Stimulated activated naive CD8-positive, alpha-beta T cell treated with anti-CD3 and anti-CD28 coated beads, Interleukin-15, amount 100 ng/mL, for 72 hours (primary cell): ENCODE measurements around the gene BPTF.
"Not testable (repeated sequence)": the region's sequence is repeated elsewhere in the genome, so short reads cannot be mapped to it uniquely, and the experiment has no call there.

Source experiments
- ATAC-seq: fragments of 150-1000 bp; cut with Tn5 transposase; 2 replicates; pipeline ENCODE4 v1.10.0; 2021; ENCODE audit warnings: mild to moderate bottlenecking, moderate library complexity
- DNase-seq, 2 donors: peaks; one replicate each; pipeline ENCODE4 v3.0.0; 2021 to 2022
- H3K27ac Mint-ChIP-seq, 2 donors: one replicate each; pipeline ENCODE4 v1.8.0; 2022; ENCODE audit warnings: mild to moderate bottlenecking in 2 of 2, mixed read lengths in 2 of 2, moderate library complexity in 2 of 2
- H3K27me3 Mint-ChIP-seq: one replicate; pipeline ENCODE4 v1.8.0; 2022; ENCODE audit warnings: mixed read lengths
- H3K4me1 Mint-ChIP-seq: one replicate; pipeline ENCODE4 v1.8.0; 2022; ENCODE audit warnings: mild to moderate bottlenecking, mixed read lengths
- H3K4me3 Mint-ChIP-seq, 2 donors: one replicate each; pipeline ENCODE4 v1.8.0; 2022; ENCODE audit warnings: mild to moderate bottlenecking in 2 of 2, mixed read lengths in 2 of 2, moderate library complexity in 1 of 2
- H3K9me3 Mint-ChIP-seq, 2 donors: one replicate each; pipeline ENCODE4 v1.8.0; 2022; ENCODE audit warnings: mixed read lengths in 2 of 2

Gene BPTF

DNA sequence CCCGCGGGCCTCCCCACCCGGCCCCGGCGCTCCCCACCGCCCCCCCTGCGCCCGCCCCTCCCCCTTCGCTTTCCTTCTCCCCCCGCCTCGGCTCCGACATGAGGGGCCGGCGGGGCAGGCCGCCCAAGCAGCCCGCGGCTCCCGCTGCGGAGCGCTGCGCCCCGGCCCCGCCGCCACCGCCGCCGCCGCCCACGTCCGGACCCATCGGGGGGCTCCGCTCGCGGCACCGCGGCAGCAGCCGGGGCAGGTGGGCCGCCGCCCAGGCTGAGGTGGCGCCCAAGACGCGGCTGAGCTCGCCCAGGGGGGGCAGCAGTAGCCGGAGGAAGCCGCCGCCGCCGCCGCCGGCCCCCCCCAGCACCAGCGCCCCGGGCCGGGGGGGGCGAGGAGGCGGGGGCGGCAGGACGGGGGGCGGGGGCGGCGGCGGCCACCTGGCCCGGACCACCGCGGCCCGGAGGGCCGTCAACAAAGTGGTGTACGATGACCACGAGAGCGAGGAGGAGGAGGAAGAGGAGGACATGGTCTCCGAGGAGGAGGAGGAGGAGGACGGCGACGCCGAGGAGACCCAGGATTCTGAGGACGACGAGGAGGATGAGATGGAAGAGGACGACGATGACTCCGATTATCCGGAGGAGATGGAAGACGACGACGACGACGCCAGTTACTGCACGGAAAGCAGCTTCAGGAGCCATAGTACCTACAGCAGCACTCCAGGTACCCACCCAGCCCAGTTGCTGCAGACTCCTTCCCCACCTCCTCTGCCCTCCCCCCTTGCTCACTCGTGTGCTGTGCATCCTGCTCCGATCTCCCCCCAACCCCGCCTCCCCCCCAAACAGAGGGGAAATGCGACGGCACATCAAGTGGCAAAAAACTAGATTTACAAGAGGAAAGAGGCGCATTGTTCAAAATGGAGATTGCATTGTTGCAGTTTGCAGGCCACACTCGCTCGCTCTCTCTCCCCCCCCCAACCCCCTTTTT is 611 bp downstream of the BPTF start:
- ATAC-seq (peak; percentile 65), DNase-seq (peak; percentile 73 to 74)
- Mint-ChIP-seq H3K4me3 (peak overlapping the region; percentile 91 to 93), H3K4me1 (peaks cover 33% of the 10 kb centered on the region), H3K27ac (peak overlapping the region; percentile 94 to 96)
- H3K9me3 Mint-ChIP-seq, H3K27me3 Mint-ChIP-seq: not testable (repeated sequence)

DNA sequence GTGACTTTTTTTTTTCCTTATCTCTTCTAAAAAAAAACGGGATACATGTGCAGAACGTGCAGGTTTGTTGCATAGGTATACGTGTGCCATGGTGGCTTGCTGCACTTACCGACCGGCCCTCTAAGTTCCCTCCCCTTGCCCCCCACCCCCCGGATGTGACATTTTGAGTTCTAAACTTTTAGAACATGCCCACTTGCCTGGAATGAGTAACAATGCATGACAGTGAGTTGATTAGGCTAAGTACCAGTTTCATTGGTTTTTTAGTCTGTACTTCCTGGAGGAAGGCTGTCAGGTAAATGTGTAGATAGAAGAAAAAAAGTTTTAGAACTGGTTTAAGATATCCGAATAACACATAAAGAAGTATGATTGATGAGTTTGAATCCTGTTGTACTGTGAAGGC is 4.0 kb downstream of the BPTF start:
- ATAC-seq (peak; percentile 51), DNase-seq (peak; percentile 18 to 35)
- Mint-ChIP-seq H3K4me3 (peak overlapping the region; percentile 80 to 91), H3K27me3 (no peaks in the 10 kb centered on the region), H3K27ac (peak overlapping the region in 1 of 2 donors; percentile 27), H3K4me1 (peaks cover 55% of the 10 kb centered on the region), H3K9me3 (no peaks in the 10 kb centered on the region)

DNA sequence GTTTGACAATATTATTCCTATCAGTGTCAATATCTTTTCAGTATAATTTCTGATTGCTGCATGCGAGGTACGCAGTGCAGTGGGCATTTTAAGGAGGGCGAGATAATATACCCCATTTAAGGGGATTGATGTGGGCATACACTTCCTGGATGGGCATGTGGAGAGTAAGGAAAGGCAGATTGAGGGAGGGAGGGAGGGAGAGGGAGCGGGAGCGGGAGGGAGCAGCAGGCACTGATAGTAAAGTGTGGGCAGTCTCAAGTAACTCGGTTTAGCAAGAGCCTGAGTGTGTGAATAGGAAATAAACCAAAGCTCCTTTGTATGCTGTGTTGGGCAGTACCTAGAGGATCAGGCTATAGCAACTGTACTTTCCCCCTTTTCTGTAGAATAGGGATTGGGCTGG is 5.1 kb downstream of the BPTF start:
- DNase-seq (no peak), ATAC-seq (no peak)
- no peaks in the 10 kb centered on the region for H3K27me3 Mint-ChIP-seq
- peaks cover 61% of the 10 kb centered on the region for H3K4me1 Mint-ChIP-seq
- no peaks in the 10 kb centered on the region for H3K9me3 Mint-ChIP-seq
- no peak overlapping the region for H3K27ac Mint-ChIP-seq
- peak overlapping the region in 1 of 2 donors; percentile 36 for H3K4me3 Mint-ChIP-seq

- H3K27ac Mint-ChIP-seq, result no peak overlapping the region
- ATAC-seq (no peak), DNase-seq (no peak)
- no peaks in the 10 kb centered on the region for H3K9me3 Mint-ChIP-seq
- H3K4me3 Mint-ChIP-seq, result no peak overlapping the region
- no peaks in the 10 kb centered on the region for H3K27me3 Mint-ChIP-seq
- H3K4me1 Mint-ChIP-seq, result peaks cover 70% of the 10 kb centered on the region
Observed at GRCh38 chr17:67831268-67831667, 6.0 kb downstream of the BPTF start.

DNA sequence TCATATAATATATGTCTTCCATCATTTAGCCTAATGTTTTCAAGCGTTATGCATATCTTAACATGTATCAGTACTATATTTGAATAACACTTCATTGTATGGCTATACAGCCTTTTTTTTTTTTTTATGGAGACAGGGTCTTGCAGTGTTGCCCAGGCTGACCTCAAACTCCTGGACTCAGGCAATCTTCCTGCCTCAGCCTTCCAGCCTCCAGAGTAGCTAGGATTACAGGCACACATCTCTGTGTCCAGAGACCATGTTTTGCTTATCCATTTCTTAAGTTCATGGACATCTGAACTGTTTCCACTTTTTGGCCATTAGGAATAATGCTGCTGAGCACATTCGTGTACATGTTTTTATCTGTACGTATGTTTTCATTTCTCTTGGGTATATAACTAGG is 7.8 kb downstream of the BPTF start:
- DNase-seq (no peak), ATAC-seq (no peak)
- Mint-ChIP-seq H3K27me3 (no peaks in the 10 kb centered on the region), H3K9me3 (no peaks in the 10 kb centered on the region), H3K4me3 (no peak overlapping the region), H3K4me1 (peaks cover 87% of the 10 kb centered on the region), H3K27ac (peak overlapping the region in 1 of 2 donors; percentile 5)

DNA sequence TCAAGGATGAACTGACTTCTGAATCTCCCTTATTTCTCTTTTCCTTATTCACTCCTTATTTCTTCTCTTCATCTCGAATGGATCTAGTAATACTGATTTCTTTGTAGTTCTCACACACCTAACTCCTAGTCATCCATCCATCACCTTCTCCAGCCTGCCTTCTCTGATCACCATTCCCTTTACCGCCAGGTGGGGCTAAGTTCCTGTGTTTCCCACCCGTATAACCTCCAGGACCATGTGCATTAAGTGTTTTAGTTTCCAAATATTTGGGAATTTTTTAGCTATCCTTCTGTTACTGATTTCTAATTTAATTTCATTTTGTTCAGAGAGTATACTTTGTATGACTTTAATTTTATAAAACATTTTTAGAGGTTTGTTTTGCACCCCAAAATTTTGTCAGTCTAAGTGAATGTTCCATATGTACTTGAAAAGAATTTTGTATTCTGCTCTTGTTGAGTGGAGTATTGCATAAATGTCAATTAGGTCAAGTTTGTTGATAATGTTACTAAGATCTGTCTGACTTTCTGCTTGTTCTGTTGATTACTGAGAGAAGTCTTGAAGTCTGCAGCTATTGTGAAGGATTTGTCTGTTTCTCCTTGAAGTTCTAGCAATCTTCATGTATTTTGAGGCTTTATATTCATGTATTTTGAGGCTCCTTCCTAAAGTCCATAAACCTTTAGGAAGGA is 8.8 kb downstream of the BPTF start:
- Mint-ChIP-seq H3K9me3 (no peaks in the 10 kb centered on the region), H3K4me3 (no peak overlapping the region), H3K27ac (no peak overlapping the region), H3K27me3 (no peaks in the 10 kb centered on the region), H3K4me1 (peaks cover 81% of the 10 kb centered on the region)
- no peak for ATAC-seq
- no peak for DNase-seq

DNA sequence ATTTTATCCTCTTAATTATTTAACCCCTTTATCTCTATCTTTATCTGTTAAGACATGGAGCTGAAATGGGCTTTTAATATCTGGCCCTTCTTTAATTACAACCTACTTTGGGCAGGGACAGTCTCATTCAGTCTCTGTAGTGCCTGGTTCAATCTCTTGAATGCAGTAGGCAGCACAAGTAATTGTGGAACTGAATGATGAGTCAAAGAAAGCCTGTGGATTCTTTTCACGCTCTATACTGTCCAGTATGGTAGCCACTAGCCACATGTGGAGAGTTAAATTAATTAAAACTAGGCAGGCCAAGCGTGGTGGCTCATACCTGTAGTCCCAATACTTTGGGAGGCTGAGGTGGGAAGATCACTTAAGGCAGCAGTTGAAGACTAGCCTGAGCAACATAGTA is 9.3 kb downstream of the BPTF start:
- peak; percentile 39 for ATAC-seq
- peaks cover 77% of the 10 kb centered on the region for H3K4me1 Mint-ChIP-seq
- no peak overlapping the region for H3K27ac Mint-ChIP-seq

DNA sequence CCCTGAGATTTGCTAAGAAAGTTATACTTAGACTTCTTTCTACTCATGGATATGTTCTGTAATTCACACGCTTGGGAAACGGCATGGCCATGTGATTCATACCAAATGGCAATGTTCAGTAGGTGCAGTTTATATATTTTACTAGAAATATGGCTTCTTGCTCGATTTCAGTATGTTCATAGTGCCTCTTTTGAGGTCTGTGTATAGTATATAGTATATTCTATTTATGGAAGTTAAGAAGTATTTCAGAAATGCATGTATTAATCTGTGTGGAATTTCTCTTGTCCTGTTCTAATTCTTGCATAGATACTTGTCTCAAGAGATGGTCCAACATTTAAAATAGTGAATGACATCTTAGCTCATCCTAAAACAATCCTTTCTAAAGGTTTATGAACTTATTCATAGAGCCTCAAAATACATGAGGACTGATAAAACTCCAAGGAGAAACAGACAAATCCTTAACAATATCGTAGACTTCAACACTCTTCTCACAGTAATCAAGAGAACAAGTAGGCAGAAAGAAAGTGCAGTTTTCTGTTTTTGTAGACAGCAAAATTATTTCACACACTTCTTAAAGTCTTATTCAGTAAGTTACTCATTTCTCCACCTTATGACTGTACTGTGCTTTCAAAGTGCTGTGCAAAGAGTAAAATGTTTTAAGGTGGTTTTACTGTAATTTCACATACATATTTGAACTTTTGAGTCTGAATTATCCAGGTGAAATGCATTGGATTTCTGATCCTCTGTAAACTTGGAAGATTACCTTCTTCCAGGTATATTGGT is 11.1 kb downstream of the BPTF start:
- ATAC-seq (peak; percentile 78), DNase-seq (no peak)

More for the DNA sequence above, 9.3 kb downstream of the BPTF start:
- Mint-ChIP-seq H3K4me3 (no peak overlapping the region), H3K9me3 (no peaks in the 10 kb centered on the region), H3K27me3 (no peaks in the 10 kb centered on the region)
- DNase-seq, result no peak

DNA sequence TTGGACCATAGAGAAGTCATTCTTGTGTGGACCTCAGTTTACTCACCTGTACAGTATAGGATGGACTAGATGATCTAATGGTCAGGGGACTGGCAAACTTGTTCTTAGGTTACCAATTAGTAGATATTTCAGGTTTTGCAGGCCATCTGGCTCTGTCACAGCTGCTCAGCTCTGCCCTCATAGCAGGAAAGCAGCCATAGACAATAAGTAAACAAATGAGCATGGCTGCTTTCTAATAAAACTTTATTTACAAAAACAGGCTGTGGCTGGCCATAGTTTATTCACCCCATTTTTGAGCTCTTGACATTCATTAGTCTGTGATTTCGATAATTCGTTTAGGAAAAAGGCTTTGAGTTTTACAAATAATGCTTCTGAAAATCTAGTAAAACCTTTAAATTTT is 12.7 kb downstream of the BPTF start:
- Mint-ChIP-seq H3K4me3 (no peak overlapping the region), H3K27me3 (no peaks in the 10 kb centered on the region), H3K9me3 (no peaks in the 10 kb centered on the region), H3K27ac (no peak overlapping the region), H3K4me1 (peaks cover 77% of the 10 kb centered on the region)
- ATAC-seq (no peak), DNase-seq (no peak)

More for the DNA sequence above, 11.1 kb downstream of the BPTF start:
- H3K27me3 Mint-ChIP-seq, result no peaks in the 10 kb centered on the region
- no peak overlapping the region for H3K27ac Mint-ChIP-seq
- H3K9me3 Mint-ChIP-seq, result no peaks in the 10 kb centered on the region
- no peak overlapping the region for H3K4me3 Mint-ChIP-seq
- H3K4me1 Mint-ChIP-seq, result peaks cover 76% of the 10 kb centered on the region

DNA sequence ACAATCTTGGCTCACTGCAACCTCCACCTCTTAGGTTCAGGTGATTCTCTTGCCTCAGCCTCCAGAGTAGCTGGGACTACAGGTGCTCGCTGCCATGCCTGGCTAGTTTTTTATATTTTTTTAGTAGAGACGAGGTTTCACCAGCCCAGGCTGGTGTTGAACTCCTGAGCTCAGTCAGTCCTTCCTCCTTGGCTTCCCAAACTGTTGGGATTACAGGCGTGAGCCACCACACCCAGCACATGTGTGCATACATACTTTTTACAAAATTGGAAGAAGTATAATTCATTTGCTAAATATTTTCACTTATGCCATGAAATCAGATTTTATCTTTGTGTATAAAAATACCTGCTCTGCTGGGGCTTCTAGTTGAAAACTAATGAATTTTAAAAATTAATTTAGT is 13.2 kb downstream of the BPTF start:
- no peak for ATAC-seq
- Mint-ChIP-seq H3K27me3 (no peaks in the 10 kb centered on the region), H3K27ac (no peak overlapping the region), H3K9me3 (no peaks in the 10 kb centered on the region), H3K4me3 (no peak overlapping the region), H3K4me1 (peaks cover 71% of the 10 kb centered on the region)
- no peak for DNase-seq

- H3K27ac Mint-ChIP-seq, result no peak overlapping the region
- no peaks in the 10 kb centered on the region for H3K27me3 Mint-ChIP-seq
- no peak for DNase-seq
- ATAC-seq, result no peak
- H3K9me3 Mint-ChIP-seq, result no peaks in the 10 kb centered on the region
- H3K4me1 Mint-ChIP-seq, result peaks cover 56% of the 10 kb centered on the region
- H3K4me3 Mint-ChIP-seq, result no peak overlapping the region
Observed at GRCh38 chr17:67841992-67842391, 16.7 kb downstream of the BPTF start.

DNA sequence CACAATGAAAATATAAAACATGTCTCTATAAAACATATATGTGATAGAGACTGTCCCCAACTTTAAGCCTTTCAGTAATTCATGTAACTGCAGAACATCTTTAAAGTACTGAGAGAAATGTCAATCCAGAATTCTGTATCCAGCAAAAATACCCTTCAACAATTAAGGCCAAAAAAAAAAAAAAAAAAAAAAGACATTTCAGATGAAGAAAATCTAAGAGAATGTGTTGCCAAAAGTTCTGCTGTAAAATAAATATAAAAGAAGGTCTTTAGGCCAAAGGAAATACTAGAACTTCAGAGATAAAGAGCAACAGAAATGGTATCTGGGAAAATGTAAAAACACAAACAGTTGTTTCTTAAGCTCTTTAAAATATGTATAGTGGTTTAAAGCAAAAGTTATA is 17.3 kb downstream of the BPTF start:
- Mint-ChIP-seq H3K27me3 (no peaks in the 10 kb centered on the region), H3K27ac (no peak overlapping the region), H3K4me1 (peaks cover 56% of the 10 kb centered on the region), H3K4me3 (no peak overlapping the region), H3K9me3 (no peaks in the 10 kb centered on the region)
- no peak for DNase-seq
- no peak for ATAC-seq

- no peak for ATAC-seq
- Mint-ChIP-seq H3K4me1 (peaks cover 54% of the 10 kb centered on the region), H3K4me3 (no peak overlapping the region), H3K27ac (no peak overlapping the region), H3K27me3 (no peaks in the 10 kb centered on the region), H3K9me3 (no peaks in the 10 kb centered on the region)
- DNase-seq, result no peak
Observed at GRCh38 chr17:67845374-67845773, 20.1 kb downstream of the BPTF start.

DNA sequence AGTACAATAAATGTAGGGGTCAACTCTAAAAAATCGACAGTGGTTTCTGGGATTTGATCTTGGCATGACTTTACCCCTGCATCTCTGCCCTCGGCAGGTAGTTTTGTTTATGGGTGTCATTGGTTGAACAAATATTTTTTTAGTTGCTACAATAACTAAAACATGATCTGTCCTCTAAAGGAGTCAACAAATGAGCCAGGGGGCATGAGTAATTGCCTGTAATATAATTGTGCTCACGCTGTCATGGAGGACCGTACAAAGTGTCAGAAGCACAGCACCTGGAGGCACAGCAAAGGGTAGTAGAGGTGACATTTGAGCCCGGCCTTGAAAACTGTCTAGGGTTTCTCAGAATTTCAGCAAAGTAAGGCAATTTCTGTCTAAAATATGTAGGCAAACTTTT is 22.9 kb downstream of the BPTF start:
- not testable (repeated sequence) for H3K27ac Mint-ChIP-seq, ATAC-seq, H3K4me3 Mint-ChIP-seq, H3K9me3 Mint-ChIP-seq, H3K27me3 Mint-ChIP-seq, DNase-seq
- peaks cover 57% of the 10 kb centered on the region for H3K4me1 Mint-ChIP-seq

GRCh38 chr17:67848846-67849245 is 23.5 kb downstream of the BPTF start:
- H3K9me3 Mint-ChIP-seq, H3K27me3 Mint-ChIP-seq, DNase-seq, H3K4me3 Mint-ChIP-seq, ATAC-seq, H3K27ac Mint-ChIP-seq: not testable (repeated sequence)
- H3K4me1 Mint-ChIP-seq, result peaks cover 58% of the 10 kb centered on the region
